GM06990 (cell line): ENCODE results near the gene KCTD11.

Source experiments
- DNase-seq: peaks from one replicate; pipeline ENCODE4 v3.0.0-alpha.2; 2011; ENCODE audit not compliant: insufficient read length; ENCODE audit errors: extremely low read depth
- H3K27me3 ChIP-seq: replicated peaks from 2 replicates; pipeline ENCODE4 v1.6.0; 2011; ENCODE audit warnings: low read length; ENCODE audit not compliant: control insufficient read depth, insufficient read depth
- H3K36me3 ChIP-seq: 2 replicates; pipeline ENCODE4 v1.5.1; 2011; ENCODE audit warnings: low read length; ENCODE audit not compliant: control insufficient read depth, insufficient read depth
- H3K4me3 ChIP-seq: replicated peaks from 2 replicates; pipeline ENCODE4 v1.5.1; 2011; ENCODE audit warnings: low read depth, mild to moderate bottlenecking, control low read depth, low read length
- TF ChIP-seq, protein P1 (sequence below): IDR thresholded peaks from 2 replicates; pipeline ENCODE4 v1.5.1; 2011; ENCODE audit warnings: low read length, control low read depth, mild to moderate bottlenecking, inconsistent platforms; ENCODE audit not compliant: insufficient read depth, poor library complexity, severe bottlenecking

KCTD11 gene

DNA sequence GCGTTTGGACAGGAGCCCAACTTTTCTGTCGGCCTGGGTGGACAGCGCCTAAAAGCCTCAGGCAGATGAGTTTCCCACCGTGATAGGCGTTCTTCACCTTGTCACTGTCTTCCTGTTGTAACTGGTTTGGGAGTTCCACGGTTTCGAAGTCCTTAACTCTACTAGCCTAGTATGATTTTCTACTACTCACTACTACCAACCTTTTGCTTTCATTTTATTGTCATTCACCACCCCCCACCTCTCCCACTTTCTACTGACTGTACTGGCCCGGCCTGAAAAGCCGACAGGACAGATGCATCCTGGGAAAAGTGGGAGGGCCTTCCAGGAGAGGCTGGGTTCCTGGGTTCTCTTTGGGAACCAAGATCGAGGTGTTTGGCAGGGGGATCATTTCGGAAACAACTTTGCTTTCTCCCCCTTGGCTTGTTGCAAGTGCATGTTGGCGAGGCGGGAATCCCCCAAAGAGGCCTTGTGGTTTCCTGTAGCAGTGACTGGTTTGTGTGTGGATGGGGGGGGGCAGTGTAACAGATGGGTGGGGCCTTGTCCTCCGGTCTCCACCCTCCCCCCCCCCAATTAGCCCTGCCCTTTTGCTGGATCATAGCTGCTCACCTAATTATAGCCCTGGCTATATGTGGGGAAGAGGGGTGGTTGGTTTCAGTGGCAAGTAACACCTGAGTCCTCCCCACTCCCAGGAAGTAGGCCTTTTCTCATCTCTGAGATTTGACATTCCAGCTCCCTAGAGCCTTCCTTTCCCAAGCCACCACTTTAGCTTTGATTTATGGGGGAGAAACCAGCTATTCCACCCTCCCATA is 43.1 kb upstream of the KCTD11 start:
- TF ChIP-seq, protein P1, sequence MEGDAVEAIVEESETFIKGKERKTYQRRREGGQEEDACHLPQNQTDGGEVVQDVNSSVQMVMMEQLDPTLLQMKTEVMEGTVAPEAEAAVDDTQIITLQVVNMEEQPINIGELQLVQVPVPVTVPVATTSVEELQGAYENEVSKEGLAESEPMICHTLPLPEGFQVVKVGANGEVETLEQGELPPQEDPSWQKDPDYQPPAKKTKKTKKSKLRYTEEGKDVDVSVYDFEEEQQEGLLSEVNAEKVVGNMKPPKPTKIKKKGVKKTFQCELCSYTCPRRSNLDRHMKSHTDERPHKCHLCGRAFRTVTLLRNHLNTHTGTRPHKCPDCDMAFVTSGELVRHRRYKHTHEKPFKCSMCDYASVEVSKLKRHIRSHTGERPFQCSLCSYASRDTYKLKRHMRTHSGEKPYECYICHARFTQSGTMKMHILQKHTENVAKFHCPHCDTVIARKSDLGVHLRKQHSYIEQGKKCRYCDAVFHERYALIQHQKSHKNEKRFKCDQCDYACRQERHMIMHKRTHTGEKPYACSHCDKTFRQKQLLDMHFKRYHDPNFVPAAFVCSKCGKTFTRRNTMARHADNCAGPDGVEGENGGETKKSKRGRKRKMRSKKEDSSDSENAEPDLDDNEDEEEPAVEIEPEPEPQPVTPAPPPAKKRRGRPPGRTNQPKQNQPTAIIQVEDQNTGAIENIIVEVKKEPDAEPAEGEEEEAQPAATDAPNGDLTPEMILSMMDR: no peak
- H3K27me3 ChIP-seq: no peaks in the 10 kb centered on the region
- DNase-seq: peak; percentile 80
- H3K4me3 ChIP-seq: peak overlapping the region; percentile 96
- H3K36me3 ChIP-seq: peaks cover 36% of the 10 kb centered on the region

DNA sequence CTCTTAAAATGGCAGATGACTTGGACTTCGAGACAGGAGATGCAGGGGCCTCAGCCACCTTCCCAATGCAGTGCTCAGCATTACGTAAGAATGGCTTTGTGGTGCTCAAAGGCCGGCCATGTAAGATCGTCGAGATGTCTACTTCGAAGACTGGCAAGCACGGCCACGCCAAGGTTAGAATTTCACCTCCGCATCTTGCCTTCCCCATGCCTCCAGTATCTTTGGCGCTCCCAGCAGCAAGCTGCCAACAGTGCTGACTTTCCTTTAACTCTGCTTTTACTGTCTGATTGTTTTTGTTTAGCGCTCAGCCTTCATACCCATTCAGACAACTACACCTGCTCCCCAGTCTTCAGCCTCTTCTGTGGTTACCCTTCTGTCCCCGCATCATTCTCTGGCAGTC is 42.3 kb upstream of the KCTD11 start:
- H3K27me3 ChIP-seq: no peaks in the 10 kb centered on the region
- TF ChIP-seq, protein P1: no peak
- H3K36me3 ChIP-seq: peaks cover 38% of the 10 kb centered on the region
- peak overlapping the region; percentile 96 for H3K4me3 ChIP-seq
- DNase-seq: no peak

DNA sequence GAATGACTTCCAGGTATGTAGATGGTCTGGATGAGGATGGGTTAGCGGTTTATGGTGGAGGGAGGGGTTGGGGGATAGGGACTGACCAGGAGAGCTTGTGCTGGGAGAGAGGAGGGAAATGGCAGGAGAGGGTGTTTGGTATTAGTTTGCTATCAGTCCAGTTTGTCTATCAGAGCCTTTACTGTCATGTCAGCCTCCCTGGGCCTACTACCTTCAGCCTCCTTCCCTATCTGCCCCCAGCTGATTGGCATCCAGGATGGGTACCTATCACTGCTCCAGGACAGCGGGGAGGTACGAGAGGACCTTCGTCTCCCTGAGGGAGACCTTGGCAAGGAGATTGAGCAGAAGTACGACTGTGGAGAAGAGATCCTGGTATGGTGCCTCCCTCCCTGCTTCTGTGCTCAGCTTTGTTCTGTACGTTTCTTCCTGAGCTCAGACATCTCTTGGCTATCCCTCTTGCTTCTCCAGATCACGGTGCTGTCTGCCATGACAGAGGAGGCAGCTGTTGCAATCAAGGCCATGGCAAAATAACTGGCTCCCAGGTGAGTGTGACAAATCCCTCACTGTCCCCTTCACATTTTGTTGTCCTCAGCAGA is 40.8 kb upstream of the KCTD11 start:
- TF ChIP-seq, protein P1: no peak
- Histone ChIP-seq H3K4me3 (no peak overlapping the region), H3K27me3 (no peaks in the 10 kb centered on the region), H3K36me3 (peaks cover 41% of the 10 kb centered on the region)
- no peak for DNase-seq

DNA sequence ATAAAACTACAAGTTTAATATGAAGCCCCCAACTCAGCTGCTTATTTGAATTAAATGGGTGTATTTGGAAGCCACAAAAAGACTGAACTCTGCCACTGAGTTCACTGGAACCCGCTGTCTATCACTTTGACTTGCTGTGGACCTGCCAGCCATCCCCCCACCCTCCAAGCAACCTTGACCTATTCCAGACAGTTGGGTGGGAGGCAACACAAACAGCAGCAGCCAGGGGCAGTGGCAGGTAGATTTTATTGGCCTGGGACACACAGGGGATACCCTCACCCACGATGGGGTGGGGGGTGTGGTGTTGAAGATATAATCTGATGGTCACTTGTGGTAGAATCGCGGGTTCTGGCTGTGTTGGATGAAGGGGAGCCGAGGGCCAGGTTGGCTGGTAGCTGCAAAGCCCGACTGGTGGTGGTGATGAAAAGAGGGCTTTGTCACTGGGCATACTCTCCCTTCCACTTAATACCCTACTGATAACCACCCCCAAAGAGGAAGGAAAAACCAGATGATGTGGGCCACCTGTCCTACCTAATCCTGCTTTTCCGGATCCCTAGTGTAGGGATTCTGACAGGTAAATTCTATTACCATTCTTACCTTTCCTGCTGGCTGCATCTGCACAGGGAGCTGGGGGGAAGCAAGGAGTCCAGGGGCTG is 39.4 kb upstream of the KCTD11 start:
- DNase-seq: no peak
- H3K36me3 ChIP-seq: peaks cover 45% of the 10 kb centered on the region
- H3K27me3 ChIP-seq: no peaks in the 10 kb centered on the region
- TF ChIP-seq, protein P1: no peak
- no peak overlapping the region for H3K4me3 ChIP-seq

DNA sequence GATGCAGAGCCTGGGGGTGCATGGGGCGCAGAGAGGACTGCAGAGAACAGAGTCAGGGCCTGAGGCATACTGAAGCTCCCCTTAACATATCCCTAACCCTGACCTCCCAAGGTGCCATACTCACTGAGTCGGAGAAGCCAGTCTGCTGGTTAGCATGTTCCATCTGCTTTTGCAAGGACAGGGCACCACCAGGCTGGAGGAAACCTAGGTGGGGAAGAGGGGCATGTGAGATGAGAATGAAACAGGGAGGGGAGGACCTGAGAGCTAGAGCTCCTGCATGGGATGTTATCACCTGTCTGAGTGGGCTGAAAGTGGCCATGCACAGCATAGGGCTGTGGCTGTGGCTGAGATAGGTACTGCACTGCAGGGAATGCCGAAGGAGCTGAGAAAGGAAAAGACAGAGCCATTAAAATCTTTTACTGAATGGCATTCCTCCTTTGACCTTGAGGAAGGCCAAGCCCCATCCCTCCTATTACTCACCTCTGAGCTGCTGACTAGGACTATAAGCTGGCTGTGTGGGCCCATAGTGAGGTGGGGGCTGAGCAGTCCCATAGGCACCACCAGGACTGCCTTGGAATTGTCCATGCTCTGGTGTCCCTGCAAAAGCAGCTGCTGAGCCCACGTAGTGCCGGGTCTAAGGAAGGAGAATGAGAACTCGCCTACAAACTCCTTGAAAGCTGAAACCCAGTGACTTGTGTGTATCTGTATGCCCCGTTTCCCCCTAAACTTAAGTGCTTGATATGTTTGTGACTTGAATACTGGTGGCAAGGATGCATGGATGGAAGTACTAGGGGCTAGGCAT is 38.7 kb upstream of the KCTD11 start:
- Histone ChIP-seq H3K27me3 (no peaks in the 10 kb centered on the region), H3K36me3 (peaks cover 47% of the 10 kb centered on the region), H3K4me3 (no peak overlapping the region)
- no peak for DNase-seq
- TF ChIP-seq, protein P1: no peak
